Kidney (tissue), 22 donors: ENCODE results near the gene CFAP91. TPM values are rescaled to one million over a fixed set of nuclear protein-coding genes. Genes with fewer than 3 reads are reported as not detected.

Experiments used
- DNase-seq, 5 donors: peaks; one replicate each; pipeline ENCODE4 v3.0.0-alpha.2; 2013 to 2020
- FAIRE-seq: peaks from 2 replicates; lab custom pipeline; 2012; peaks lifted over from hg19 to GRCh38; lab: Jason Lieb, UNC
- H3K27ac ChIP-seq, 2 donors: one replicate each; pipeline ENCODE4 v1.7.0; 2013; ENCODE audit warnings: low read depth in 2 of 2, low read length in 2 of 2, inconsistent platforms in 1 of 2
- H3K27me3 ChIP-seq: one replicate; pipeline ENCODE4 v1.7.1; 2013; ENCODE audit warnings: low read length, inconsistent platforms; ENCODE audit not compliant: control insufficient read depth, insufficient read depth
- H3K36me3 ChIP-seq, 3 donors: one replicate each; pipeline versions ENCODE4 v1.7.0 to v1.7.1; 2013; ENCODE audit warnings: low read length in 3 of 3, control low read depth in 1 of 3, inconsistent platforms in 1 of 3; ENCODE audit not compliant: insufficient read depth in 3 of 3, control insufficient read depth in 2 of 3
- H3K4me1 ChIP-seq, 3 donors: one replicate each; pipeline versions ENCODE4 v1.7.0 to v1.7.1; 2013; ENCODE audit warnings: low read length in 3 of 3, inconsistent platforms in 1 of 3, low read depth in 1 of 3; ENCODE audit not compliant: control insufficient read depth in 2 of 3, insufficient read depth in 2 of 3
- H3K4me3 ChIP-seq, 3 donors: one replicate each; pipeline versions ENCODE4 v1.7.0 to v1.8.1; 2013; ENCODE audit warnings: low read length in 3 of 3, control low read depth in 1 of 3, inconsistent platforms in 1 of 3
- H3K9ac ChIP-seq, 3 donors: one replicate each; pipeline versions ENCODE4 v1.7.0 to v1.7.1; 2013; ENCODE audit warnings: low read length in 3 of 3, control low read depth in 1 of 3, inconsistent platforms in 1 of 3
- H3K9me3 ChIP-seq, 3 donors: one replicate each; pipeline versions ENCODE4 v1.7.0 to v1.7.1; 2013; ENCODE audit warnings: low read length in 3 of 3, control low read depth in 1 of 3, inconsistent platforms in 1 of 3; ENCODE audit not compliant: control insufficient read depth in 2 of 3, insufficient read depth in 1 of 3
- intact Hi-C: fragments of 100-400 bp; cut with DNase I; formaldehyde crosslinking; loops from one replicate; pipeline ENCODE4 v1.11.1; 2022
- long read RNA-seq, 10 donors: library from polyadenylated mRNA in 1 of 10; unstranded in 1 of 10; transcript quantifications; one replicate each; pipeline ENCODE4 v2.0.0 and lab custom pipeline, GENCODE V29; 2021 to 2026
- polyA plus RNA-seq: library from polyadenylated mRNA; stranded (reverse); fragments of 350-450 nt; fragmentation: Illumina TruSeq; extraction: RNeasy Lipid Tissue Mini Kit (QIAGEN cat#74804); gene quantifications from one replicate; pipeline ENCODE4 v1.2.3, GENCODE V29; 2014; ENCODE audit warnings: low read depth, low replicate concordance; ENCODE audit not compliant: insufficient read depth
- total RNA-seq: library from RNA; stranded (reverse); fragmentation: NEBNext Ultra II Directional; extraction: Animal tissue kit (Norgen Biotek cat#: 25700); gene quantifications from one replicate; pipeline ENCODE4 v1.2.1, GENCODE V29; 2021
- TF ChIP-seq, protein P1 (sequence below): IDR thresholded peaks from 3 replicates; pipeline ENCODE4 v1.5.1; 2012; ENCODE audit warnings: mild to moderate bottlenecking, moderate library complexity, borderline replicate concordance; ENCODE audit not compliant: insufficient read depth; ENCODE audit errors: extremely low read depth
- donor health status: control.
- donor health status: control.
- donor health status: control.
- donor health status: control.
- donor health status: control.
- donor health status: DM: yes; HTN: yes; CAD: no.
- donor health status: Normal renal cell carcinoma (clear cell type).

Gene CFAP91
- 14.1 TPM for total RNA-seq
- 4.7 TPM for polyA plus RNA-seq
- long read RNA-seq, donor 1, full-length matches to known transcripts: 5 of 5 reads
- long read RNA-seq, donor 1, partial matches to known transcripts: 0 of 5 reads
- long read RNA-seq, donor 1, other reads (novel, unspliced or antisense): 0 of 5 reads
- long read RNA-seq, donor 2, full-length matches to known transcripts: 1 of 1 reads
- long read RNA-seq, donor 2, partial matches to known transcripts: 0 of 1 reads
- long read RNA-seq, donor 2, other reads (novel, unspliced or antisense): 0 of 1 reads
- long read RNA-seq, donor 3, partial matches to known transcripts: 24 of 26 reads
- long read RNA-seq, donor 3, other reads (novel, unspliced or antisense): 0 of 26 reads
- long read RNA-seq, donor 4, full-length matches to known transcripts: 1 of 1 reads
- long read RNA-seq, donor 4, partial matches to known transcripts: 0 of 1 reads
- long read RNA-seq, donor 4, other reads (novel, unspliced or antisense): 0 of 1 reads
- long read RNA-seq, donor 5: 0 reads
- long read RNA-seq, donor 6, full-length matches to known transcripts: 2 of 11 reads
- long read RNA-seq, donor 6, partial matches to known transcripts: 9 of 11 reads
- long read RNA-seq, donor 6, other reads (novel, unspliced or antisense): 0 of 11 reads
- long read RNA-seq, donor 7, full-length matches to known transcripts: 1 of 3 reads
- long read RNA-seq, donor 7, partial matches to known transcripts: 1 of 3 reads
- long read RNA-seq, donor 7, other reads (novel, unspliced or antisense): 1 of 3 reads
- long read RNA-seq, donor 8, full-length matches to known transcripts: 1 of 1 reads
- long read RNA-seq, donor 8, partial matches to known transcripts: 0 of 1 reads
- long read RNA-seq, donor 8, other reads (novel, unspliced or antisense): 0 of 1 reads
- long read RNA-seq, donor 9, full-length matches to known transcripts: 1 of 1 reads
- long read RNA-seq, donor 9, partial matches to known transcripts: 0 of 1 reads
- long read RNA-seq, donor 9, other reads (novel, unspliced or antisense): 0 of 1 reads
- long read RNA-seq, donor 10: 0 reads

DNA sequence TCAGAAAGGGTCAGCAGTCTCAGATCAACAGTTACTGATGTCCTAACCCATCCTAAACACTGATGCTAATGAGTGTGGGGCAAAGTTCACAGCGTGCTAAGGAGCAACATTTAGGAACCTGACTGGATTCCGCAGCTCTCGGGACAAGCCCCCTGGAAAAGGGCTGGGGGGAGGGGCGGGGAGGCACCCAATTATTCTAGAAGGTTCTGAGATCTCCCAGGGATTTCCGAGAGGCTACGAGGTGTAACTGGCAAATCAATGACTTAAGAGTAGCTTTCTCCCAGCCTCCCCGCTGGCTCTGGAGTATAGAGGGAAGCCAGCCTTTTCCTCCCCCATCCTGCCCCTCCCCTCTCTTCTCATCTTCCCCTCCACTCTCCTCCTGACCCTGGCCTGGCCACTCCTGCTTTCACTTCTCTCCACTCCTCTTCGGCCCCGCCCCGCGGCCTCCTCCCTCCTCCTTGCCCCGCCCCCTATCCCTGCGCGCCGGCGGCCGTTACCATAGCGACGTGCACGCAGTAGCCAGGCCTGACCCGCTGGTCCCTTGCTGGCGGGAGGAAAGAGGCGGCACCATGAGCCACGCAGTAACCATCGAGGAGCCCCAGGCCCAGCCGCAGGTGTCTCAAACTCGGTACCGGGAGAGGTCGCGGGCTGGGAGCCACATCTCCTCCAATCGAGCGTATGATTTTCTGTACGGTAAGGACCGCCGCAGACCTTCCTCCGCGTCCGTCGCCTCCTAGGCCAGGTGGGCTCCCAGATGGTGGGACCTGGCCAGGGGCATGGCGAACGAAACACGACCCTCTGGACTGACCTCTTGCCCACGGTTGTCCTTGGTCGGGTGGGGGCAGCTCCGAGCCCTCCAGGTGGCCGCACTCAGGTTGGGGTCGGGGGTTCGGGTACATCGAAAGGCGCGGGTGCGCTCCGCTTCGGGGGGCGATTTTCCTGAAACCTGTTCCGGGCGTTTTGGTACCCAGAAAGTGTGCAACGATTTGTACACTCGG is at the start of gene CFAP91:
Gene CFAP91 (plus strand): TSS at position 493 of the 998 bp plus-strand sequence. CDS start 77 bp downstream, at position 570.
- intact Hi-C loops: no loop called here
- Histone ChIP-seq H3K9ac (peak within 1 kb of the TSS; percentile 39 to 62 (median 61)), H3K27me3 (no peaks in the 10 kb centered on the region), H3K9me3 (no peaks in the 10 kb centered on the region), H3K27ac (peak within 1 kb of the TSS; percentile 29 to 71), H3K36me3 (no peaks in the 10 kb centered on the region), H3K4me1 (peaks cover 0 to 4% (median 2%) of the 10 kb centered on the region in 3 donors), H3K4me3 (peak within 1 kb of the TSS; percentile 71 to 85 (median 79))
- FAIRE-seq: no peak
- DNase-seq: peak; percentile 97 to 99 (median 98)
- TF ChIP-seq, protein P1, sequence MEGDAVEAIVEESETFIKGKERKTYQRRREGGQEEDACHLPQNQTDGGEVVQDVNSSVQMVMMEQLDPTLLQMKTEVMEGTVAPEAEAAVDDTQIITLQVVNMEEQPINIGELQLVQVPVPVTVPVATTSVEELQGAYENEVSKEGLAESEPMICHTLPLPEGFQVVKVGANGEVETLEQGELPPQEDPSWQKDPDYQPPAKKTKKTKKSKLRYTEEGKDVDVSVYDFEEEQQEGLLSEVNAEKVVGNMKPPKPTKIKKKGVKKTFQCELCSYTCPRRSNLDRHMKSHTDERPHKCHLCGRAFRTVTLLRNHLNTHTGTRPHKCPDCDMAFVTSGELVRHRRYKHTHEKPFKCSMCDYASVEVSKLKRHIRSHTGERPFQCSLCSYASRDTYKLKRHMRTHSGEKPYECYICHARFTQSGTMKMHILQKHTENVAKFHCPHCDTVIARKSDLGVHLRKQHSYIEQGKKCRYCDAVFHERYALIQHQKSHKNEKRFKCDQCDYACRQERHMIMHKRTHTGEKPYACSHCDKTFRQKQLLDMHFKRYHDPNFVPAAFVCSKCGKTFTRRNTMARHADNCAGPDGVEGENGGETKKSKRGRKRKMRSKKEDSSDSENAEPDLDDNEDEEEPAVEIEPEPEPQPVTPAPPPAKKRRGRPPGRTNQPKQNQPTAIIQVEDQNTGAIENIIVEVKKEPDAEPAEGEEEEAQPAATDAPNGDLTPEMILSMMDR: no peak

DNA sequence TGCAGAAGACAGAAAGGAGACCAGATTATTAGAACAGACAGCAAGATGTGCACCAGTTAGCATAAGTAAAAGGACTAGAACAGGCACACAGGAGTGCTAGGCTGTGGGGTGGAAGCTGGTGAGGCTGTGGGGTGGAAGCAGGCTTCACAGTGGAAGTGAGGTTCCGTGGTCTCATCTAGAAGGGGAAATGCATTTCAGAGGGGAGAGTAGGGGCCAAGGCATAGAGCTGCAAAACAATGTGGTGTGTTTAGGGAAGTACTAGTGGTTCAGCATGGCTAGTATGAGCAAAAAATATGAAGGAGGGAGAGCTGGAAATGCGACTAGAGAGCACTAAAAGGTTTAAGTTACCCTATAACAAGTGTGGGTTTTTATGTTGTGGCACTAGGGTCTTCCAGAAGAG is 48.9 kb upstream of the CFAP91 start:
- Histone ChIP-seq H3K4me1 (peaks cover 0 to 2% (median 0%) of the 10 kb centered on the region in 3 donors), H3K9me3 (no peaks in the 10 kb centered on the region), H3K4me3 (no peak overlapping the region), H3K27ac (no peak overlapping the region), H3K9ac (no peak overlapping the region), H3K27me3 (no peaks in the 10 kb centered on the region), H3K36me3 (peaks cover 0 to 4% (median 0%) of the 10 kb centered on the region in 3 donors)
- intact Hi-C loops: no loop called here
- TF ChIP-seq, protein P1: no peak
- no peak for FAIRE-seq
- DNase-seq: no peak
